ENCODE measurements around the gene PCDH9. TPM values are rescaled to one million over a fixed set of nuclear protein-coding genes. Genes with fewer than 3 reads are reported as not detected.

The PCDH9 gene
- total RNA-seq, 2 donors from 2014 or later = 0.20 to 0.50 TPM

DNA sequence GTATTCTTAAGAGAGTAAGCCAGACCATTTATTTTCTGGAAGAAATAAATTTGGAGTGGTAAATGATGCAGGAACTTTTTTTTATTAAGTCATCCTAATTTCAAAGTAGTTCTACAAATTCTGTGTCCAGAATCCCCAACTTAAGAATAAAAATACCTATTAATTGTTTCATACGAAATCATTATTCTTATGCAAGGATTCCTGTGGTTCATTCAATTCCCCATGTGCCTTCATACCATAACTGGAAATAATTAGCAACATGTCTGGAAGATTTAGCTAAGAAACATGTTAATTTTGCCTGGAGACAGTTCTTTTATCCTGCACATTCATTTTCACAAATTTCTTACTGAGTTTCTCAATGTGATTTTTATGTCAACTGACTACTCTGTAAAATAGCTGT is 408.6 kb downstream of the PCDH9 start:
- H3K9me3 Mint-ChIP-seq = peaks cover 1% of the 10 kb centered on the region
- ATAC-seq (no peak), DNase-seq (ENCODE audit: low spot score) (no peak)
- H3K4me3 Mint-ChIP-seq = no peak overlapping the region
- H3K4me1 Mint-ChIP-seq (ENCODE audit: low read depth in 2 of 2) = no peaks in the 10 kb centered on the region
- no peaks in the 10 kb centered on the region for H3K36me3 Mint-ChIP-seq
- H3K27ac Mint-ChIP-seq = no peak overlapping the region
- H3K27me3 Mint-ChIP-seq = no peaks in the 10 kb centered on the region

DNA sequence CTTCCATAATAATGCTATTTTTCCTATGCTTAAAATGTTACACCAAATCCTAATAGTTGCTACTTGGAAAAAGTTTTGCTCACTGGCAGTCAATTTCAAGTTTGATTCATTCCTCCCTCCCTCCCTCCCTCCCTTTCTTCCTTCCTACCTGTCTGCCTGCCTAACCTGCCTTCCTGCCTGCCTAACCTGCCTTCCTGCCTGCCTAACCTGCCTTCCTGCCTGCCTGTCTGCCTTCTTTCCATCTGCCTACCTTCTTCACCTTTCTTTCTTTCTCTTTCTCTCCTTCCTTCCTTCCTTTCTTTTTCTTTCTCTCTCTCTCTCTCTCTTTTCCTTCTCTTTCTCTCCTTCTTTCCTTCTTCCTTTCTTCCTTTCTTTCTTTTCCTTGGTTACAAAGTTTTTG is 418.7 kb downstream of the PCDH9 start:
- Mint-ChIP-seq H3K27ac (no peak overlapping the region), H3K4me3 (no peak overlapping the region), H3K27me3 (no peaks in the 10 kb centered on the region), H3K36me3 (no peaks in the 10 kb centered on the region), H3K9me3 (peaks cover 12% of the 10 kb centered on the region), H3K4me1 (ENCODE audit: low read depth in 2 of 2) (no peaks in the 10 kb centered on the region)
- ATAC-seq = no peak
- DNase-seq (ENCODE audit: low spot score) = no peak

DNA sequence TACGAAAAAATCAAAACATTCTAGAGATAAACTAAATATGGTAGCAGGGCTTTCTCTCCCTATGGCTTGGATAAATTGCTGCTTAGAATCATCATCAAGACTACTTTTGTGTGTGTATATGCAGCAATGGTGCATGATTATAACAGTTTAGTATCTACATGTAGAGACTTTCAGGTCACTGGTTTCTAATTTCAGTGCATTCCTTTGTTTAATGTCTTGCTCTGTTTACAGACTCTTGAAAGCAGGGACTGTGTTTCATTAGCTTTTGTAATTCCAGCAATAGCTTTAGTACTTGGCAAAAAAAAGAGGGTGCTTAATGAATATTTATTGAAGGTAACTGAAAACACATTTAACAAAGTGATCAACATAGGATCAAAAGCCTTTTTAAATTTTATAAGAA is 420.7 kb downstream of the PCDH9 start:
- H3K4me1 Mint-ChIP-seq (ENCODE audit: low read depth in 2 of 2) = no peaks in the 10 kb centered on the region
- H3K36me3 Mint-ChIP-seq = no peaks in the 10 kb centered on the region
- H3K9me3 Mint-ChIP-seq = peaks cover 9% of the 10 kb centered on the region
- no peak overlapping the region for H3K27ac Mint-ChIP-seq
- DNase-seq (ENCODE audit: low spot score) = no peak
- ATAC-seq = no peak
- H3K4me3 Mint-ChIP-seq = no peak overlapping the region
- H3K27me3 Mint-ChIP-seq = no peaks in the 10 kb centered on the region

DNA sequence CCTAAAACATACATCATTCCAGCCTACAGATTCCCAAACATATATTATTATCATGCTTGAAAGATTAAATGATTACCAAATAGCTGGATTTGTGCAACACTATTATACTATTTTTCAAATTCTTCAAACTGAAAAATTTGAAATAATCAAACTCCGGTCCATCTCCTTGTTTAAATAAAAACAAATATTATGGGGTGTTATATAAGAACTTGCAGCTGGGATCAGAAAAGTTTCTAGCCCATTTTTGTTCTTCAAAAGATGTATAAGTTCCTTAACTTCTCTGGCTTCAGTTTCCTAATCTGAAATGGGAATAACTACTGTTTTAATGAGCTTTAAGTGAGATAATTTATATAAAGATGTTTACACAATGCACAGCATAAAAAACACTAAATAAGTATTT is 422.9 kb downstream of the PCDH9 start:
- Mint-ChIP-seq H3K4me3 (no peak overlapping the region), H3K4me1 (ENCODE audit: low read depth in 2 of 2) (no peaks in the 10 kb centered on the region), H3K27ac (no peak overlapping the region), H3K36me3 (no peaks in the 10 kb centered on the region), H3K27me3 (no peaks in the 10 kb centered on the region), H3K9me3 (peaks cover 7% of the 10 kb centered on the region)
- ATAC-seq = no peak
- DNase-seq (ENCODE audit: low spot score) = no peak

DNA sequence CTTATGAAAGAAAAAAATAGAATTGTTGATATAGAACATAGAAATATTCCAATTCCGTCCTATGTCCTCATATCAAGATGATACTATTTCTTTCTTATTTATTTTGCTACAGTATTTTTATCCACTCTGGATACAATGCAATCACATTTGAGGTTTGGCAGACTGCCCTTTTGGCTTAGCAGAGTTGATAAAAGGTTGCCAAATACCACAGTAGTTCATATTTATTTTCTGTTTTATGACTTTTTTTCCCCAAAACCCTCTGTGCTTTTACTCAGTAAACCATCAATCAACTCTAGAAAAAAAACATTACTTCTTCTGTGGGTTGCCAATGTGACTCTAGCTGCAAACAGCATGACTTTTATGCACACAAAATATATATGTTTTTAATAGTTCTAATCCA is 424.5 kb downstream of the PCDH9 start:
- Mint-ChIP-seq H3K36me3 (no peaks in the 10 kb centered on the region), H3K27me3 (no peaks in the 10 kb centered on the region), H3K27ac (no peak overlapping the region), H3K9me3 (peaks cover 3% of the 10 kb centered on the region), H3K4me1 (ENCODE audit: low read depth in 2 of 2) (no peaks in the 10 kb centered on the region), H3K4me3 (no peak overlapping the region)
- no peak for DNase-seq (ENCODE audit: low spot score)
- no peak for ATAC-seq

DNA sequence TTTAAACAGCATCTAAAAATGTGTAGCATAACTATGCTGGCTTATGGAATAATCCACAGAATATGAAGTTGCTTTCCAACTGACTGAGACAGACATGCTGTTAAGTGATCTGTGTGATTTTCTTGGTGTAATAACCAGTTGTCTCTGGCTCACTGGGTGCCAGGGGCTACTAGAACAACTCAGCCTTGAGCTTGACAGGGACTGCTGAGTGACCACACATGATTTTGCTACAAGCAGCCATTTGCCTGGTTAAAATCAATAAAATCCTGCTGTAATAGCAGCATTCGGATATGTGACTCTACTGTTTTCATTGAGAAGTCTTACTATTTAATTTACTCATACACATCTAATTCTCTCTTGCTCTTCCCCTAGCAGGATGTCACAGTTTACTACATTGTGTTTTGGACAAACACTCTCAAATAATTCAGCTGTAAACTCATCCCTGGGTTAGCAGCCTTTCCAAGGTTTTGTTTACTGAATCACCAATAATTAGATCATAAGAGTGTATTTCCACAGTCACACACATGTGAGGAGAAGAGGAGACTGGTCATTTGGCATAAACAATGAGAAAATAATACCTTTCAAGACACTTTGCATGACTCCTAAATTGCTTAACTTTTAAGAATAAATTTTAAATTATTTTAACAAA is 426.2 kb downstream of the PCDH9 start:
- peaks cover 3% of the 10 kb centered on the region for H3K9me3 Mint-ChIP-seq
- H3K27ac Mint-ChIP-seq = no peak overlapping the region
- H3K4me1 Mint-ChIP-seq (ENCODE audit: low read depth in 2 of 2) = no peaks in the 10 kb centered on the region
- no peak overlapping the region for H3K4me3 Mint-ChIP-seq
- no peak for DNase-seq (ENCODE audit: low spot score)
- H3K27me3 Mint-ChIP-seq = no peaks in the 10 kb centered on the region
- no peaks in the 10 kb centered on the region for H3K36me3 Mint-ChIP-seq
- ATAC-seq = no peak

GRCh38 chr13:66803013-66803807 is 426.9 kb downstream of the PCDH9 start:
- Mint-ChIP-seq H3K4me3 (no peak overlapping the region), H3K27me3 (no peaks in the 10 kb centered on the region), H3K4me1 (ENCODE audit: low read depth in 2 of 2) (no peaks in the 10 kb centered on the region), H3K36me3 (no peaks in the 10 kb centered on the region), H3K9me3 (peaks cover 3% of the 10 kb centered on the region), H3K27ac (no peak overlapping the region)
- no peak for ATAC-seq
- no peak for DNase-seq (ENCODE audit: low spot score)

DNA sequence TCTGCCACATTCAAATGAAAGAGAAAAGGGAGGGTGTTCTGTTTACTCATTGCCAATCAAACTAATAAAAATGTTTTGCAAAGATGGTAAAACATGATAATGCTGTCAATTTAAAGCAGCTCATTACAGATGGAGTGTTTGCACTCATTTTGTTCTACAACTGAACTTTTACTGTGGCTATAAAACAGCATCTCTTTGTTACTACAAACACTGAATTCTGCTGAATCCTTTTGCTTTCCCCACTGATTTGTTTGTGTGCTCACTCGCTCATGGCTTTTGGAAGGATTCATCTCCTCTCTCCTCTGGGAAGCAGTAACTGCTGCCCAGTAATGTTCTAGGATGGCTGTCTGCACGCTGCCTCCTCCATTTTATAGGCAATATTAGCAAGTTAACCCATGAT is 434.5 kb downstream of the PCDH9 start:
- no peak for DNase-seq (ENCODE audit: low spot score)
- no peaks in the 10 kb centered on the region for H3K4me1 Mint-ChIP-seq (ENCODE audit: low read depth in 2 of 2)
- H3K4me3 Mint-ChIP-seq = no peak overlapping the region
- H3K27me3 Mint-ChIP-seq = no peaks in the 10 kb centered on the region
- no peaks in the 10 kb centered on the region for H3K36me3 Mint-ChIP-seq
- ATAC-seq = no peak
- no peak overlapping the region for H3K27ac Mint-ChIP-seq
- H3K9me3 Mint-ChIP-seq = no peaks in the 10 kb centered on the region

GRCh38 chr13:66794340-66795031 is 435.6 kb downstream of the PCDH9 start:
- no peaks in the 10 kb centered on the region for H3K9me3 Mint-ChIP-seq
- H3K27ac Mint-ChIP-seq = no peak overlapping the region
- no peak for ATAC-seq
- no peaks in the 10 kb centered on the region for H3K27me3 Mint-ChIP-seq
- H3K4me1 Mint-ChIP-seq (ENCODE audit: low read depth in 2 of 2) = no peaks in the 10 kb centered on the region
- DNase-seq (ENCODE audit: low spot score) = no peak
- H3K4me3 Mint-ChIP-seq = no peak overlapping the region
- no peaks in the 10 kb centered on the region for H3K36me3 Mint-ChIP-seq

- H3K9me3 Mint-ChIP-seq = peaks cover 5% of the 10 kb centered on the region
- H3K4me1 Mint-ChIP-seq (ENCODE audit: low read depth in 2 of 2) = no peaks in the 10 kb centered on the region
- ATAC-seq (no peak), DNase-seq (ENCODE audit: low spot score) (no peak)
- no peaks in the 10 kb centered on the region for H3K27me3 Mint-ChIP-seq
- H3K27ac Mint-ChIP-seq = no peak overlapping the region
- no peaks in the 10 kb centered on the region for H3K36me3 Mint-ChIP-seq
- H3K4me3 Mint-ChIP-seq = no peak overlapping the region
Measured at GRCh38 chr13:66790861-66791260, 439.3 kb downstream of the PCDH9 start.

GRCh38 chr13:66781241-66781640 is 448.9 kb downstream of the PCDH9 start:
- DNase-seq (ENCODE audit: low spot score) (no peak), ATAC-seq (no peak)
- Mint-ChIP-seq H3K27ac (no peak overlapping the region), H3K36me3 (no peaks in the 10 kb centered on the region), H3K4me3 (no peak overlapping the region), H3K9me3 (peaks cover 9% of the 10 kb centered on the region), H3K27me3 (no peaks in the 10 kb centered on the region), H3K4me1 (ENCODE audit: low read depth in 2 of 2) (no peaks in the 10 kb centered on the region)

- DNase-seq (ENCODE audit: low spot score) (no peak), ATAC-seq (no peak)
- H3K4me3 Mint-ChIP-seq = no peak overlapping the region
- no peaks in the 10 kb centered on the region for H3K4me1 Mint-ChIP-seq (ENCODE audit: low read depth in 2 of 2)
- H3K27ac Mint-ChIP-seq = no peak overlapping the region
- H3K9me3 Mint-ChIP-seq = peaks cover 8% of the 10 kb centered on the region
- H3K27me3 Mint-ChIP-seq = no peaks in the 10 kb centered on the region
- H3K36me3 Mint-ChIP-seq = no peaks in the 10 kb centered on the region
Measured at GRCh38 chr13:66780814-66781213, 449.3 kb downstream of the PCDH9 start.

DNA sequence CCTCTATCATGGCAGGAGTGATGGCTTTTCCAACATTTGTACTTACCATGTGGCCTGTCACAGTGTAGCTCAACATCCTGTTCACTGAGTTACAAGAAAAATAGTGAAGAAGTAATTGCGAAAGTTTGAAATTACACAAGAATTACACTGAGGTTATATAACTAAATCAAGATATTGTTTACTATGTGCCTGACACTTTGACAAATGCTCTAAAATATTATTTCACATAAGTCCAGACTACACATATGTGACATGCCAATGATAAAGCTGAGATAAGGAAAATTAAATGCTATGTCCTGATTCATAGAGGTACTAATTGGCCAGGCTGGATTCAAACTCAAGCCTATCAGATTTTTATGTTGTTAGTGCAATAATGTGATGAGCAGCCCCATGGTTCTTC is 451.7 kb downstream of the PCDH9 start:
- Mint-ChIP-seq H3K36me3 (no peaks in the 10 kb centered on the region), H3K27ac (no peak overlapping the region), H3K9me3 (peaks cover 10% of the 10 kb centered on the region), H3K4me1 (ENCODE audit: low read depth in 2 of 2) (no peaks in the 10 kb centered on the region), H3K4me3 (no peak overlapping the region), H3K27me3 (no peaks in the 10 kb centered on the region)
- DNase-seq (ENCODE audit: low spot score) (no peak), ATAC-seq (no peak)

- Mint-ChIP-seq H3K36me3 (no peaks in the 10 kb centered on the region), H3K9me3 (peaks cover 9% of the 10 kb centered on the region), H3K27ac (no peak overlapping the region), H3K27me3 (no peaks in the 10 kb centered on the region), H3K4me3 (no peak overlapping the region), H3K4me1 (ENCODE audit: low read depth in 2 of 2) (no peaks in the 10 kb centered on the region)
- no peak for DNase-seq (ENCODE audit: low spot score)
- ATAC-seq = no peak
Measured at GRCh38 chr13:66775196-66775595, 454.9 kb downstream of the PCDH9 start.

All from natural killer cell treated with Interleukin-12 subunit alpha and Interleukin-12 subunit beta and Interleukin-15 and Interleukin-18, amount 100 ng/mL, for 72 hours (primary cell).